Vagina (tissue), 2 donors: Measurements from ENCODE around the gene ACVR2A. TPM values are rescaled to one million over a fixed set of nuclear protein-coding genes. Genes with fewer than 3 reads are reported as not detected.

Experiments
- DNase-seq, 2 donors: peaks; one replicate each; pipeline ENCODE4 v3.0.0-alpha.2; 2017; ENCODE audit errors: extremely low spot score in 2 of 2
- H3K27ac ChIP-seq: fragments of 200-600 bp; sonication (generic); one replicate; pipeline ENCODE4 v1.5.1; 2019
- H3K27me3 ChIP-seq: fragments of 200-600 bp; sonication (generic); one replicate; pipeline ENCODE4 v1.5.1; 2019
- H3K36me3 ChIP-seq, 2 donors: fragments of 200-600 bp; sonication (generic); one replicate each; pipeline ENCODE4 v1.5.1; 2017 to 2019
- H3K4me1 ChIP-seq: fragments of 200-600 bp; sonication (generic); one replicate; pipeline ENCODE4 v1.5.1; 2019
- H3K4me3 ChIP-seq, 2 donors: fragments of 200-600 bp; sonication (generic); 1 replicate in 1 of 2; 2 replicates in 1 of 2; pipeline ENCODE4 v1.5.1; 2016 to 2019
- H3K9me3 ChIP-seq: fragments of 200-600 bp; sonication (generic); one replicate; pipeline ENCODE4 v1.5.1; 2019
- POLR2A ChIP-seq, 2 donors: fragments of 450-650 bp; IDR thresholded peaks; one replicate each; pipeline ENCODE4 v1.6.1; 2017; ENCODE audit warnings: antibody characterized with exemption in 2 of 2, mild to moderate bottlenecking in 2 of 2, moderate library complexity in 2 of 2
- POLR2AphosphoS5 ChIP-seq, 2 donors: sonication (generic); formaldehyde crosslinking; IDR thresholded peaks; one replicate each; pipeline ENCODE4 v1.9.0; 2017; ENCODE audit warnings: antibody characterized with exemption in 2 of 2, mild to moderate bottlenecking in 2 of 2, low read depth in 1 of 2; ENCODE audit not compliant: insufficient read depth in 1 of 2
- intact Hi-C: fragments of 100-400 bp; cut with DNase I; formaldehyde crosslinking; loops from one replicate; pipeline ENCODE4 v1.15.1; 2023
- small RNA-seq: library from RNA; depleted of rRNA; stranded (forward); fragments of <200 nt; gene quantifications from one replicate; pipeline ENCODE3, GENCODE V24; 2016
- total RNA-seq: library from RNA; depleted of rRNA; stranded (reverse); fragments of >200 nt; gene quantifications from one replicate; pipeline ENCODE4 v1.2.3, GENCODE V29; 2016
- TF ChIP-seq, protein P1 (sequence below), 3 experiments: fragments of 450-650 bp in 2 of 3; fragments of 200-600 bp in 1 of 3; sonication (generic) in 1 of 3; IDR thresholded peaks; one replicate each; pipeline ENCODE4 v1.5.1; 2017 to 2019; ENCODE audit warnings: antibody characterized with exemption in 3 of 3, mild to moderate bottlenecking in 2 of 3, moderate library complexity in 2 of 3

ACVR2A gene
- total RNA-seq, 1 donor from 2014 or later = 29.7 TPM

DNA sequence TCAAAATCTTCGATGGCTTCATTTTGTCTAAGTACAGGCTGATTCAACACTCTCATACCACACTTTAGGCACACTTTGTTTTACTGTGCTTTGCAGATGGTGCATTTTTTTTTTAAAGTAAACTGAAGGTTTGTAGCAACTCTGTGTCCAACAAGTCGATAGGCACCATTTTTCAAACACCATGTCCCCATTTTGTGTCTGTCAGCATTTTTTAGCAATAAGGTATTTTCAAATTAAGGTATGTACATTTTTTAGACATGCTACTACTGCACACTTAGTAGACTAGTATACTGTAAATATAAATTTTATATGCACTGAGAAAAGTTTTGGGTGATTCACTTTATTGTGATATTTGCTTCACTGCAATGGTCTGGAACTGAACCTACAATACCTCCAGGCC, 131.3 kb downstream of the ACVR2A start:
- intact Hi-C loops = no loop called here
- DNase-seq = no peak
- Histone ChIP-seq H3K27ac (no peak overlapping the region), H3K9me3 (no peaks in the 10 kb centered on the region), H3K4me3 (no peak overlapping the region), H3K36me3 (no peaks in the 10 kb centered on the region), H3K4me1 (peaks cover 9% of the 10 kb centered on the region), H3K27me3 (no peaks in the 10 kb centered on the region)
- TF ChIP-seq, protein P1, sequence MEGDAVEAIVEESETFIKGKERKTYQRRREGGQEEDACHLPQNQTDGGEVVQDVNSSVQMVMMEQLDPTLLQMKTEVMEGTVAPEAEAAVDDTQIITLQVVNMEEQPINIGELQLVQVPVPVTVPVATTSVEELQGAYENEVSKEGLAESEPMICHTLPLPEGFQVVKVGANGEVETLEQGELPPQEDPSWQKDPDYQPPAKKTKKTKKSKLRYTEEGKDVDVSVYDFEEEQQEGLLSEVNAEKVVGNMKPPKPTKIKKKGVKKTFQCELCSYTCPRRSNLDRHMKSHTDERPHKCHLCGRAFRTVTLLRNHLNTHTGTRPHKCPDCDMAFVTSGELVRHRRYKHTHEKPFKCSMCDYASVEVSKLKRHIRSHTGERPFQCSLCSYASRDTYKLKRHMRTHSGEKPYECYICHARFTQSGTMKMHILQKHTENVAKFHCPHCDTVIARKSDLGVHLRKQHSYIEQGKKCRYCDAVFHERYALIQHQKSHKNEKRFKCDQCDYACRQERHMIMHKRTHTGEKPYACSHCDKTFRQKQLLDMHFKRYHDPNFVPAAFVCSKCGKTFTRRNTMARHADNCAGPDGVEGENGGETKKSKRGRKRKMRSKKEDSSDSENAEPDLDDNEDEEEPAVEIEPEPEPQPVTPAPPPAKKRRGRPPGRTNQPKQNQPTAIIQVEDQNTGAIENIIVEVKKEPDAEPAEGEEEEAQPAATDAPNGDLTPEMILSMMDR (IDR thresholded peaks at IDR 0.05) = no peak
- TF ChIP-seq POLR2A (IDR thresholded peaks at IDR 0.05) (no peak), POLR2AphosphoS5 (IDR thresholded peaks at IDR 0.05; ENCODE audit: insufficient read depth in 1 of 2, low read depth in 1 of 2) (no peak)

DNA sequence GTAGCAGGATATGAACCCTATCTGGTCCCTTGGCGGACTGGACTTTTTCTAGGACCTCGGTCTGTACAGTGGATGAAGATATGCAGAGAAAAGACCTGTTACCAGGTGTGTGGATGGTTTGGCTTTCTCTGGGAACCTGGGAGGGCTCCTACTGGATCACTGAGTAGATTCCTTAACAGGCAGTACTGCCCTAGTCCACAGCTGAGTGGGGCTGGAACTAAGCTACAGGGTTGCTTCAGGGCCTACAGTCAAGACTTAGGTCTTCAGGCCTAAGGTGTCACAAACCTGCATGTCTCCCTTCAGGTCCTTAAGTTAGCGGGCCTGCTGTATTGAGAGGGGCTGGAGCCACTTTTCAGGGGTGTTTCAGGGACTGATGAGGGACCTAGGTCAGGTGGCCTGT, 132.8 kb downstream of the ACVR2A start:
- Histone ChIP-seq H3K4me3 (no peak overlapping the region), H3K4me1 (peaks cover 9% of the 10 kb centered on the region), H3K27ac (no peak overlapping the region), H3K9me3 (no peaks in the 10 kb centered on the region), H3K27me3 (no peaks in the 10 kb centered on the region), H3K36me3 (no peaks in the 10 kb centered on the region)
- no peak for DNase-seq
- TF ChIP-seq, protein P1 (IDR thresholded peaks at IDR 0.05) = no peak
- TF ChIP-seq POLR2AphosphoS5 (IDR thresholded peaks at IDR 0.05; ENCODE audit: insufficient read depth in 1 of 2, low read depth in 1 of 2) = no peak
- TF ChIP-seq POLR2A (IDR thresholded peaks at IDR 0.05) = no peak
- intact Hi-C loops = no loop called here

Small RNA genes lying within 50 kb of the gene (small RNA-seq; reads per million reads assigned to genes)
- not detected for gene RNU6-1275P

Other genes starting within 250 kb of the ACVR2A start
- gene ORC4, start 175.7 kb downstream of the ACVR2A start, total RNA-seq = 25.5 TPM
- 32.7 TPM for gene MBD5, start 176.1 kb downstream of the ACVR2A start, total RNA-seq